ENCODE data around the gene AP2A2. TPM values are rescaled to one million over a fixed set of nuclear protein-coding genes. Genes with fewer than 3 reads are reported as not detected.

Gene AP2A2
- total RNA-seq, 1 experiment from 2014 or later = 55.5 TPM

DNA sequence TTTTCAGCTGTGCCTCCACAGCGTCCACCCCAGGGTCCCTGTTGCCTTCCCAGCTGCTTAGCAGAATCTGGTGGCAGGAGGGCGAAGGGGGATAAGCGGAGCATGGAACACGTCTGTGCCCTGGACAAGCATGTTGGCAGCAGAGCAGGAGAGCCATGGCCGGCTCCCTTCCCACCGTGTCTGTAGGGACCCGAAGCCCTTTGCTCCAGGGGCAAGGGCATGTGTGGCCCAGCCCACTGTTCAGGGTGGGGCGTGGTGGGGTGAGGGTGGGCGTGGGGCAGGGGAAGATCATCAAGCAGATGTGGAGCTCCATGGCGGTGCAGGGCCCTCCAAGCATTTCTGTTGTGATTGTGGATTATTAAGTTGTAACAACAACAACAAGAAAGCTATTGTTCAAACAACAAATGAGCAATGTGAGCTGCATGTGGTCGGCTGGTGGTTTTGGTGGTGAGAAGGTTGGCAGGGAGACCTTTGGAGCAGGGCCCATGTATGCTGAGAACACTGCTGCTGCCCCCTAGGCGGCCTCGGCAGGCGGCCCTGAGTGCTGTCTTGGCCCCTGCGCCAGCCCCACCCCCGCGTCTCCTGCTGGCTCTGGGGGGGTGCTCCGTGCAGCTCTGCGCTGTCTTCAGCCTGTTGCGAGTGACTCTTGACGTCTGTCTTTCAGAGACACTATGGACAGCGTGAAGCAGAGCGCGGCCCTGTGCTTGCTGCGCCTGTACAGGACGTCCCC is 50.9 kb downstream of the AP2A2 start:
- no peaks in the 10 kb centered on the region for H3K9me3 ChIP-seq (ENCODE audit: control insufficient read depth in 1 of 2, insufficient read depth in 1 of 2, low read depth in 1 of 2, low read length in 2 of 2)
- TF ChIP-seq CBX3 (IDR thresholded peaks at IDR 0.05; ENCODE audit: low read depth) (no peak), JUND (IDR thresholded peaks at IDR 0.05) (no peak), SRF (IDR thresholded peaks at IDR 0.05; ENCODE audit: low read depth) (no peak)
- TF ChIP-seq, protein P1, sequence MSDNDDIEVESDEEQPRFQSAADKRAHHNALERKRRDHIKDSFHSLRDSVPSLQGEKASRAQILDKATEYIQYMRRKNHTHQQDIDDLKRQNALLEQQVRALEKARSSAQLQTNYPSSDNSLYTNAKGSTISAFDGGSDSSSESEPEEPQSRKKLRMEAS (IDR thresholded peaks at IDR 0.05) = no peak
- no peak overlapping the region for H3K27ac ChIP-seq (ENCODE audit: low read depth, low read length)
- ATAC-seq (peak; percentile 18; the same call in 1 of the 2 replicates), DNase-seq (ENCODE audit: low read depth, low spot score) (no peak)
- H3K79me2 ChIP-seq (ENCODE audit: insufficient read depth, low read length) = 0 out of 2 replicates have a peak, but pooled peaks cover 3% of the 10 kb centered on the region
- intact Hi-C loops (cut with micrococcal nuclease) = no loop called here
- H3K27me3 ChIP-seq (ENCODE audit: insufficient read depth, low read length) = no peaks in the 10 kb centered on the region
- no peaks in the 10 kb centered on the region for H3K9me2 ChIP-seq (ENCODE audit: insufficient read depth)
- no peak overlapping the region for H3K9ac ChIP-seq (ENCODE audit: low read length)
- CTCF ChIA-PET = no interaction called here
- no peak overlapping the region for H3K4me2 ChIP-seq (ENCODE audit: low read length)
- H2AFZ ChIP-seq (ENCODE audit: low read depth, low read length, poor library complexity, severe bottlenecking) = no peak overlapping the region
- H3K4me3 ChIP-seq (replicated peaks in 1 of 2; ENCODE audit: low read depth in 1 of 2, low read length in 2 of 2) = no peak overlapping the region
- POLR2A ChIA-PET = no interaction called here
- no peaks in the 10 kb centered on the region for H3K4me1 ChIP-seq (ENCODE audit: control insufficient read depth in 1 of 2, insufficient read depth in 2 of 2, low read length in 2 of 2)
- H3K36me3 ChIP-seq (ENCODE audit: control insufficient read depth in 1 of 2, insufficient read depth in 2 of 2, low read length in 2 of 2) = peaks cover 25 to 41% of the 10 kb centered on the region in 2 experiments; a peak in 3 of 4 replicates
- no TSS peak for BruUV-seq (replicated peaks)
- no peaks in the 10 kb centered on the region for H4K20me1 ChIP-seq (ENCODE audit: insufficient read depth)
- RAD21 ChIA-PET (ENCODE audit: low non-redundant PET in 1 of 2, low total read pairs in 2 of 2, uncharacterized antibody in 2 of 2, unreplicated experiment in 2 of 2) = no interaction called here

DNA sequence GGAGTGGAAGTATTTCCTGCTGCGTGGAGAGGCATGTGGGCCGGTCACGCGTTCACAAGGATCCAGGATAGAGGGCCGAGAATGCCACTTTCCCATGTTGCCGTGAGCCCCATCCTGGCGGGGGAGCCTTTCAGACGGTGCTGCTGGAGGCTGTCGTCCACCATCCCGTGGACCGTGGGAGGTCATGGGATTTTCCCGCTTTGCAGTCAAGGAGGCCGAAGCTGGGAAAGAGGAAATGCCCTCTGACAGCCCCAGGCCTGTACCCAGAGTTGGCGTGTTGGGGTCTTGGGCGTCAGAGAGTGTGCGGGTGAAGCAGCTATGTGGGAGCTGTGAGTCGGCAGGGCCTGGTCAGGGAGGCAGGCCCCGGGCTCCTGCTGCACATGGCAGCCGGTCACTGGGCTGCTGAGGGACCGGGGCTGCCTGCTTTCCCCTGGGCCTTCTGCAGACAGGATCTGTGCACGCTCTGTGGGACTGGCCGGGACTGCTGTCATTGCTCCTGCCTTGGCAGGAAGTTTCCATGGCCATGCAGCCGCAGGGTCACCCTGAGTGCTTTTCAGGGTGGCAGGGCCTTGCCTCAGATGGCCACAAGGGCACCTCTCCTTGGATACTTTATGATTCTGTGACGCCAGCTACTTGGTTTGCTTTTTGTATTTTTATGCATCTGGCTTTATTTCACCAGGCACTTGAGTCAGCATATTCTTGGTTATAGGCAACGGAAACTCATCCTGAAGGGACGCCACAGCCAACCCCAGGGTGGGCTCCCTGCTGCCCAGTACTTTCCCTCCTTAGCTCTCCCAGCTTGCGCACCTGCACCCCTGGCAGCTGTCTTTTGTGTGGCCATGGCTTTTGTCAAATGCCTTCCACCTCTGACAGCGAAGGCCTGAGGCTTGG is 52.4 kb downstream of the AP2A2 start:
- RAD21 ChIA-PET (ENCODE audit: low non-redundant PET in 1 of 2, low total read pairs in 2 of 2, uncharacterized antibody in 2 of 2, unreplicated experiment in 2 of 2) = no interaction called here

More for the DNA sequence above, 52.4 kb downstream of the AP2A2 start:
- peaks cover 19 to 32% of the 10 kb centered on the region in 2 experiments; a peak in 3 of 4 replicates for H3K36me3 ChIP-seq (ENCODE audit: control insufficient read depth in 1 of 2, insufficient read depth in 2 of 2, low read length in 2 of 2)
- ChIA-PET POLR2A (no interaction called here), CTCF (no interaction called here)
- no peaks in the 10 kb centered on the region for H3K9me3 ChIP-seq (ENCODE audit: control insufficient read depth in 1 of 2, insufficient read depth in 1 of 2, low read depth in 1 of 2, low read length in 2 of 2)
- BruUV-seq (replicated peaks) = no TSS peak
- DNase-seq (ENCODE audit: low read depth, low spot score) = no peak
- H3K27ac ChIP-seq (ENCODE audit: low read depth, low read length) = no peak overlapping the region
- TF ChIP-seq SRF (IDR thresholded peaks at IDR 0.05; ENCODE audit: low read depth) = no peak
- no peak for TF ChIP-seq SIN3A (IDR thresholded peaks at IDR 0.05; ENCODE audit: low read depth)
- no peak for TF ChIP-seq TCF7L2 (IDR thresholded peaks at IDR 0.05; ENCODE audit: borderline replicate concordance, extremely low read depth, insufficient read depth, insufficient read length)
- no peak for TF ChIP-seq SP1 (IDR thresholded peaks at IDR 0.05; ENCODE audit: low read depth)
- TF ChIP-seq EZH2phosphoT487 (IDR thresholded peaks at IDR 0.05; ENCODE audit: borderline replicate concordance) = no peak
- TF ChIP-seq, protein P1 (IDR thresholded peaks at IDR 0.05) = no peak
- no peak for TF ChIP-seq CBX3 (IDR thresholded peaks at IDR 0.05; ENCODE audit: low read depth)
- TF ChIP-seq, protein P2, sequence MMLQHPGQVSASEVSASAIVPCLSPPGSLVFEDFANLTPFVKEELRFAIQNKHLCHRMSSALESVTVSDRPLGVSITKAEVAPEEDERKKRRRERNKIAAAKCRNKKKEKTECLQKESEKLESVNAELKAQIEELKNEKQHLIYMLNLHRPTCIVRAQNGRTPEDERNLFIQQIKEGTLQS (IDR thresholded peaks at IDR 0.05) = no peak
- no peak for TF ChIP-seq EZH2 (IDR thresholded peaks at IDR 0.05)
- TF ChIP-seq ELF1 (IDR thresholded peaks at IDR 0.05; ENCODE audit: borderline replicate concordance, low read depth) = no peak
- TF ChIP-seq FOSL1 (IDR thresholded peaks at IDR 0.05; ENCODE audit: low read depth) = no peak
- no peak for TF ChIP-seq ZNF274 (IDR thresholded peaks at IDR 0.05; ENCODE audit: low read depth, low read length)
- TF ChIP-seq JUND (IDR thresholded peaks at IDR 0.05) = no peak
- TF ChIP-seq EGR1 (IDR thresholded peaks at IDR 0.05; ENCODE audit: low read depth) = no peak
- no peak for TF ChIP-seq CEBPB (IDR thresholded peaks at IDR 0.05; ENCODE audit: low read depth)
- TF ChIP-seq RAD21 (IDR thresholded peaks at IDR 0.05; ENCODE audit: low read depth) = no peak
- no peak for TF ChIP-seq YY1 (IDR thresholded peaks at IDR 0.05; ENCODE audit: extremely low read depth, insufficient replicate concordance, low read depth, low read length)
- 0 out of 2 replicates have a peak, but pooled peaks cover 3% of the 10 kb centered on the region for H3K79me2 ChIP-seq (ENCODE audit: insufficient read depth, low read length)
- H3K9me2 ChIP-seq (ENCODE audit: insufficient read depth) = no peaks in the 10 kb centered on the region
- no peaks in the 10 kb centered on the region for H3K27me3 ChIP-seq (ENCODE audit: insufficient read depth, low read length)
- no peak for ATAC-seq
- intact Hi-C loops (cut with micrococcal nuclease) = no loop called here
- H3K4me3 ChIP-seq (replicated peaks in 1 of 2; ENCODE audit: low read depth in 1 of 2, low read length in 2 of 2) = no peak overlapping the region
- no peaks in the 10 kb centered on the region for H3K4me1 ChIP-seq (ENCODE audit: control insufficient read depth in 1 of 2, insufficient read depth in 2 of 2, low read length in 2 of 2)
- H4K20me1 ChIP-seq (ENCODE audit: insufficient read depth) = no peaks in the 10 kb centered on the region
- H3K9ac ChIP-seq (ENCODE audit: low read length) = no peak overlapping the region
- H3K4me2 ChIP-seq (ENCODE audit: low read length) = no peak overlapping the region
- no peak overlapping the region for H2AFZ ChIP-seq (ENCODE audit: low read depth, low read length, poor library complexity, severe bottlenecking)
